CD4-positive, alpha-beta T cell treated with Interleukin-12 subunit alpha and Interleukin-12 subunit beta, for 1 hour (primary cell): ENCODE measurements around the gene HOXA4.
A peak's percentile ranks its signal among the peaks of the same experiment; 100 is the strongest.

Experiments
- DNase-seq: peaks from one replicate; pipeline ENCODE4 v3.0.0-alpha.2; 2020

Gene HOXA4

GRCh38 chr7:27157702-27158431, 27.3 kb upstream of the HOXA4 start:
- no peak for DNase-seq

GRCh38 chr7:27156916-27157701, 26.6 kb upstream of the HOXA4 start:
- no peak for DNase-seq

- DNase-seq, result no peak
Observed at GRCh38 chr7:27156508-27156898, 25.9 kb upstream of the HOXA4 start, which contains the start of gene HOXA7. HOXA7 (minus strand) TSS chr7:27156675; CDS start chr7:27156545, 130 bp downstream.

GRCh38 chr7:27155816-27156507, 25.4 kb upstream of the HOXA4 start:
- no peak for DNase-seq

- DNase-seq, result no peak
Observed at GRCh38 chr7:27154901-27155815, 24.6 kb upstream of the HOXA4 start.

- no peak for DNase-seq
Observed at GRCh38 chr7:27154369-27154768, 23.8 kb upstream of the HOXA4 start.

GRCh38 chr7:27153526-27153925, 23.0 kb upstream of the HOXA4 start:
- DNase-seq, result no peak

GRCh38 chr7:27152816-27153442, 22.4 kb upstream of the HOXA4 start:
- no peak for DNase-seq

- no peak for DNase-seq
Observed at GRCh38 chr7:27151931-27152815, 21.6 kb upstream of the HOXA4 start, which contains the start of gene HOXA3. HOXA3 (minus strand) TSS chr7:27152583; CDS start chr7:27110640, 41,943 bp downstream.

- DNase-seq, result no peak
Observed at GRCh38 chr7:27151341-27151930, 20.9 kb upstream of the HOXA4 start.

- peak; percentile 70 for DNase-seq
Observed at GRCh38 chr7:27150568-27151340, 20.2 kb upstream of the HOXA4 start.

- DNase-seq, result no peak
Observed at GRCh38 chr7:27149842-27150567, 19.4 kb upstream of the HOXA4 start.

GRCh38 chr7:27148756-27149641, 18.4 kb upstream of the HOXA4 start:
- no peak for DNase-seq

- DNase-seq, result no peak
Observed at GRCh38 chr7:27148031-27148755, 17.6 kb upstream of the HOXA4 start.

- DNase-seq, result no peak
Observed at GRCh38 chr7:27147199-27148030, 16.9 kb upstream of the HOXA4 start, which contains the start of gene HOXA6. HOXA6 (minus strand) TSS chr7:27147774; CDS start chr7:27147749, 25 bp downstream.
